Hippocampal formation (tissue), 2 donors: ENCODE data around the gene GPR146.
"Not testable (repeated sequence)": the region's sequence is repeated elsewhere in the genome, so short reads cannot be mapped to it uniquely, and the experiment has no call there.

ENCODE experiments used
- DNase-seq, 2 donors: peaks; one replicate each; lab custom pipeline; 2025; lab: John Stamatoyannopoulos, UW

GPR146 gene

DNA sequence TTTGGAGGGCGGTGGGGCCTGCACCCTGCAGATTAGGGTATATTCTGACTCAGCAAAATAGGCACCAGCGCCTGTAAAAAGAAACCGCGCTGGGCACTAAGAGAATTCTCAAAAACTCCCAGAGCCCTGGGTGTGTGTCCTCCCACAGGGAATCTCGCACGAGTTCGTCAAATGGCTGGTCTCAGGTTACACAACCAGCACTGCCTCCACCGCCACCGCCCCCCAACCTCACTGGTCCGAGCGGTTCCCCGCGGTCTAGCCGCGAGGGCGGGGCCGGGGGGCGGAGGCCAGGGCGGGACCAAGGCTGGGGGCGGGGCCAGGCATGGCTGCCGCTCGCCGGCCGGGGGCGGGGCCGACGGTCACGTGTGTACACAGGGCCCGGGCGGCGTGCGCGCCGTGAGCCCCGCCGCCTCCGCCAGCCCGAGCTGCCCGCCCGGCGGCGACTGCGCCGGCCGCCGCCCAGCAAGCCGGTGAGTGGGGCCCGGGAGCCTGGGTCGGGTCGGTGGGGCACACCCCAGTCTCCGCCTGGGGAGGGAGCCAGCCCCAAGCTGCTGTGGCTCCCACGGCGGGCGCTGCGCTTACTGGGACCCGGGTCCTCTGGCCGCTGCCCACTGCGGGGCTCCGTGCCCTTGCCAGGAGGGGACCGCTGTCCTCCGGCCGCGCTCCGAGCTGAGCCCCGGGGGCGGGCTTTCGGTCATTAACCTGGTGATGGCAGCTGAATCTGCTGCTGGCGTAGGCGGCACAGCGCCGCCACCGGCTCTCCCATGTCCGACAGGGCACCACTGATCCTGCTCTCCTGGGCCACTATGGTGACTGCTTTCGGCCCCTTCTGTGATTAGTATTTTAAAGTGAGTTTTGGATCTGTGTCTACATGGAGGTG lies at the start of gene GPR146:
Gene GPR146, plus strand, starts transcription at position 358 of the 880 bp plus-strand sequence. CDS start 12,970 bp downstream, outside the sequence.
- DNase-seq: peak; percentile 86 to 90

DNA sequence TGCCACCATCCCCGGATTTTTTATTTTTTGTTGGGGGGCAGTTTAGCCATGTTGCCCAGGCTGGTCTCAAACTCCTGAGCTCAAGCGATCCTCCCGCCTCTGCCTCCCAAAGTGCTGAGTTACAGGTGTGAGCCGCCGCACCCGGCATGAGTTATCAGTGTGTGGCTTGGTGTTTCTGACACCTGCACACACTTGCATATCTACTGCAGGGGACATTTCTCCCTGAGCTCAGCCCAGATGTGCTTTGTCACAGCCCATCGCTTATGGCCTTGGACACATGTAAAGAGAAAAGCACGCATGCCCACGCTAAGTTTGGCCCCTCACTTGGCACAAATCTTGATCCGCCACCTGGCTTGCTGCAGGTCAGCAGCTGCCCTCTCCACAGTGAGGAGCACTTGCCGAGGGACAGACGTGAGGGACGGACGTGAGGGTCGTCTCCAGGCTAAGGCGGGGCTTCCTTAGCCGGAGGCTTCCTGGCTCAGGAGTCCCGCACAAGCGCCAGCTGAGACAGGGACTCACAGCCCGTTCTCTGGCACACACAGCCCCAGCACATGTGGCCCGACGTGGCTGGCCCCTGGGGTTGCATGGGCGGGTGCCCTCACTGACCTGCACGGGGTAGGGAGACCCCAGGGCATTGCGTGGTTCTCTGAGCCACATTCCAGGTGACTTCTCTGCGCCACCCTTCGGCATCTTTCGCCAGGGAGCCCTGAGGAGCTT lies 49.6 kb upstream of the GPR146 start:
- no peak for DNase-seq

DNA sequence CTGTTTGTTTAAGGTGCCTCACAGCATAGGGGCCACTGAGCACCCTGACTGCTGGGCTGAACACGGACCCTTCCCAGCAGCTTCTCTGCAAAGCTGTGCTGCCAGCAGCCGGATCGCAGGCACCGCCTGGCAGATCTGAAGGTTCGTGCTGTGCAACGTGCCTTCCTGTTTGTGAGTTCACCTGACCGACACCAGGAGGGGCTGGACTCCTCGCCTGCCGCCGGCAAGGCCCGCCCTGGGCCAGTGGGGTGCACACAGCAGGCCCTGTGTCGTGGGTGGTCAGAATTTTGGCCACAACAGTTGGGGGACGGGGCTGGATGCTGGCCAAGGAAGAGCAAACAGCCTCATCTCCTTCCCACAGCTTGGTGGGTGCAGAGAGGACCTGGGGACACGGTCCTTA lies 48.8 kb upstream of the GPR146 start:
- DNase-seq: no peak

DNA sequence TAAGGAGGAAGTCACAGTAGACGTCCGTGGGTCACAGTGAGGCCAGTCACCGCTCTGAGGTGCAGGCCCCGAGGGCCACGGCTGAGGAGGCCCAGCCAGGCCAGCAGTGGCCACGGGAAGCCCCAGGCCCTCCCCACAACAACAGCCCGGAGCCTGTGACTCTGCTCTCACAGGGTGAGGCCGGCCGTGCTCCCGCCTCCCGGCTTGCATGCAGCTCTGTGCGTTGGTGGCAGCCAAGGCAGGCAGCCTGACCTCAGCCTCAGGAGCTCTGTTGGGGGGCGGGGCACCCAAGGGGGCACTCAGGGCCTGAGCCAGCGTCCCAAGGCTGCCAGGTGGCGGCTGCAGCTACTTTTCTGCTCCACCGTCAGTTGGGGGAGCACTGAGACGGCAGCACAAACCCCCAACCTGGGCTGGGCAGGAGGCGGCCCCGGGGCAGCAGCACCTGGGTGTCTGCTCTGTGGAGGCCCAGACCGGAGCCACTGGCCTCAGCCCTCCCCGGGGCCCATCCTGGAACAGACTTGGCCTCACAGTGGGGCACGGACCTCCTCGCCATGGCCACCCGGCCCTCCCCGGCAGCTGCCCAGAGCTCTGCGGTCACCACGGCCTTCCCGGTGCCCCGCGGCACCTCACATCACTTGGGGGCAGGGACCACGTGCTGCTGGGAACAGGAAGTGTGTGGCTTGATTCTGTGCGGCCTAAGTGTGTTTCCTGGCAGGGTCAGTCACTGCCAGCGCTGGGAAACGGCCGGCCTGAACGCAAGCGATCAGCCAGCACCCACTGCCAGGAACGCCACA lies 48.1 kb upstream of the GPR146 start:
- no peak for DNase-seq

GRCh38 chr7:997404-998395 lies 46.6 kb upstream of the GPR146 start:
- no peak for DNase-seq

DNA sequence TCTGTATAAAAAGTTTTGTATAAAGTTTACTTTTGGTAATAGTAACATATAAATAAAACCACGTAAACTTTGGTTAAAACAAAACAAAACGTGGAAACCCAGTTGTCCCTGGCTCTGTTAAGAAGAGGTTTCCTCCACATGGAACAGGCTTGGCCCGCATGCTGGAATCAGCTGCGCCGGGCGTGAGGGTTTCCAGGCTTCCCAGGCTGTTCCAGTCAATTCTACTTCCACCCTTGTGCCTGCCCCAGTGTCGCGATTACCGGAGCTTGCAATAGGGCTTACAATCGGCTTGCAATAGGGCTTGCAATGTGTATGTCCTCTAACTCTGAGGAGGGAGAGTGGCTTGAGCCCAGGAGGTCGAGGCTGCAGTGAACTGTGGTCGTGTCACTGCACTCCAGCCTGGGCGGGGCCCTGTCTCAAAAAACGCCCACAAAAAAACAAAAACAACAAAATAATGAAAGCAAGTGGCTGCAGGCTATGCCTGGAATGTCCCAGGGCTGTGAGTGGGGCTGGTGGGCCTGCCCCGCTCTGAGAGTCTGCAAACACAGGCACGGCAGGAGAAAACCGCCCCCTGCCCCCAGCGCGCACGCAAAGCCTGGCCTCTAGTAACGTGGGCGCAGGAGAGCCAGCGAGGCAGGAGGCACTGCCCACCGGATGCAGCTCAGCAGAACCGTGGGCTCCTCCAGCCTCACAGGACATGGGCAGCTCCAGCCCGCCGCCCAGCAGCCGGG lies 45.0 kb upstream of the GPR146 start:
- DNase-seq: no peak

GRCh38 chr7:999941-1000935 lies 44.1 kb upstream of the GPR146 start:
- DNase-seq: no peak

GRCh38 chr7:1001069-1001770 lies 43.1 kb upstream of the GPR146 start:
- not testable (repeated sequence) for DNase-seq

- DNase-seq: not testable (repeated sequence)
Observed at GRCh38 chr7:1002026-1002425, 42.3 kb upstream of the GPR146 start.

- not testable (repeated sequence) for DNase-seq
Observed at GRCh38 chr7:1002445-1002844, 41.9 kb upstream of the GPR146 start.

DNA sequence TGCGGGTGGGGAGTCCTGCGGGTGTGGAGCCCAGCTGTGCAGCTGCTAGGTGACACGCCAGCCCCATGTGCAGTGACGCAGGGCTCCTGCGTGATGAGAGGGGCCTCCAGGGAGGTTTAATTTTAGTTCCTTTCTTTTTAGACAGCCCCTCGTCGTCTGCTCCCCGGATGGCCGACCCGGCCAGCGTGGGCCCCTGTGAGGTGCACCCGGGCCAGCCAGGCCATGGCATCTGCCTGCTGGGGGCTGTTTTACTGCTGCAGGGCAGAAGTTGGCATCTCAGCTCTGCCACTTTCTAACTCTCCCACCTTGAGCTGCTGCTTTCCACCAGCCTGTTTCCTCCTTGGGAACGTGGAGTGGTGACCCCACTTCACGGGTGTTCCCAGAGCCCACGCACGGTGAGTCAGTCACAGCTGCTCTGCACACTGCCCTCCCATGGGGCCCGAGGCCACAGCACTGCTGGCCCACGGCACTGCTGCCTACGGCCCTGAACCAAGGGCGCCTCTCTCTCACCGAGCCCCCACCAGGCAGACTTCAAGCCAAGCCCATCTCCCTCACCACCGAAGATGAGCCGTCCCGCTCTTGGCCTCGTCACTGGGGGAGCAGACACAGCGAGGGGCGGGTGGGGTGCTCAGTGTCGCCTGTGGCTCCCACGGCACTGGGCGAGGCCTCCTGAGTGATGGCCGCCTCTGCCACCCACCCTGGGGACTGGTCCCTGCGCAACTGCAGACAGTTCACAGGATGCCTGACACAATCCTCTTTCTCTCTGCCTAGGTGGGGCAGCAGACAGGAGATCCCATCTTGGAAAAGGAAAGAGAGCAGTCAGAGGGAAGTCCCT lies 40.1 kb upstream of the GPR146 start:
- DNase-seq: no peak

DNA sequence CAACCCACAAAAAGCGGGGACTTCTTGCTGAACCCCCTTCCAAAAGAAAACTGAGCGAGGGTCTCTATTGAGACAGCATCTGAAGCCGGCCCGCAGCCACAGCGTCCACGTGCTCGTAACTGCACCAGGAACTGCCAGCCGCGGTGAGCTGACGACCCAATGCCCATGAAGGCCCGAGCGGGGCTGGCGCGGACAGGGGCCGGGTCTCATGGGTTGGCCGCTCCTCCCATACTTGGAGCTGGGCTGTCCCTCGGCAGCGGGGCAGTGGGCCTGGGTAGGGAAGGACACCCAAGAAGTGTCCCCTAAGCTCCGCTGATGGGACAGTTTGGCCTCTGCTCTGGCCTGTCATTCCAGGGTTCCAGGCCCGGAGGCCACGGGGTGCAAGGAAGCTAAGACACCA lies 39.0 kb upstream of the GPR146 start:
- no peak for DNase-seq

DNA sequence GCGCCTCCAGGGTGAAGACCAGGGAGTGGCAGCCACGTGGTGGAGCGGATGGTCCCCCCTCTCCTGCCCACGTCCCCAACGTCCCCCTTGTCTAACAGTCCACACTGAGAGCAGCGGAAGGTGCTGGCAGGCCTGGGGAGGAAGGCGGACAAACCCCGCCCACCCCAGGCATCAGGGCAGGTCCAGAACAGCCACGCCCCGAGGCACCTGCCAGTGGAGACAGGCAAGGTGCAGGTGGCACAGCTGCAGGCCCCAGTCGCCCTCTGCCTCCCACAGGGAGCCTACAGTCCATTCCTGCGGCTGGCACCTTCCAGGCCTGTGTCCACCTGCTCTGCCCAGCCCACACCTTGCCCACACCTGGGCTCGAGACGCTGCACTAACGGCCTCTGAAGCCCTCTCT lies 36.4 kb upstream of the GPR146 start:
- no peak for DNase-seq

GRCh38 chr7:1008733-1009363 lies 35.5 kb upstream of the GPR146 start:
- no peak for DNase-seq

GRCh38 chr7:1009747-1010146 lies 34.6 kb upstream of the GPR146 start:
- DNase-seq: no peak

DNA sequence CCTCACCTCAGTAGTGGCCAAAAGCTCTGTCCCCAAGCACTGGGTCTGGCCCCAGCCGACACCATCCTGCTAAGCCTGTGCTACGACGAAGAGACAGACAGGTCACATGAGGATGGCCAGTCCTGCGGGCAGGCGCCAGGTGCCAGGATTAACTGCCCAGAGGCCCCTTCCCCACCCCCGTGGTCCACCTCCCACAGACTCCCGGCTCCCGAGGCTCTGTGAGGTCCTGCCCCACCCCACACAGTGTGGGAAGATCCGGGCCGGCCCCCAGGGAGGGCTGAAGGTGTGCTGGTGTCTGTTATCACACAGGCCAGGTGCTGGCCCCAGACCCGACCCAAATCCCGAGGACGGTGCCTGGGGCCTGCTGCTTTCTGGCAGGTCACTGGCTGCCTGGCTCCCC lies 34.1 kb upstream of the GPR146 start:
- no peak for DNase-seq
